ENCODE results near the gene NUCKS1.

GRCh38 chr1:205693421-205693991, 56.5 kb downstream of the NUCKS1 start:
- TF ChIP-seq, protein P1, sequence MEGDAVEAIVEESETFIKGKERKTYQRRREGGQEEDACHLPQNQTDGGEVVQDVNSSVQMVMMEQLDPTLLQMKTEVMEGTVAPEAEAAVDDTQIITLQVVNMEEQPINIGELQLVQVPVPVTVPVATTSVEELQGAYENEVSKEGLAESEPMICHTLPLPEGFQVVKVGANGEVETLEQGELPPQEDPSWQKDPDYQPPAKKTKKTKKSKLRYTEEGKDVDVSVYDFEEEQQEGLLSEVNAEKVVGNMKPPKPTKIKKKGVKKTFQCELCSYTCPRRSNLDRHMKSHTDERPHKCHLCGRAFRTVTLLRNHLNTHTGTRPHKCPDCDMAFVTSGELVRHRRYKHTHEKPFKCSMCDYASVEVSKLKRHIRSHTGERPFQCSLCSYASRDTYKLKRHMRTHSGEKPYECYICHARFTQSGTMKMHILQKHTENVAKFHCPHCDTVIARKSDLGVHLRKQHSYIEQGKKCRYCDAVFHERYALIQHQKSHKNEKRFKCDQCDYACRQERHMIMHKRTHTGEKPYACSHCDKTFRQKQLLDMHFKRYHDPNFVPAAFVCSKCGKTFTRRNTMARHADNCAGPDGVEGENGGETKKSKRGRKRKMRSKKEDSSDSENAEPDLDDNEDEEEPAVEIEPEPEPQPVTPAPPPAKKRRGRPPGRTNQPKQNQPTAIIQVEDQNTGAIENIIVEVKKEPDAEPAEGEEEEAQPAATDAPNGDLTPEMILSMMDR (conservative IDR thresholded peaks at IDR 0.05 in 1 of 2, IDR thresholded peaks at IDR 0.05 in 1 of 2; ENCODE audit: low read depth in 1 of 2, low read length in 2 of 2) = no peak
- no peak for TF ChIP-seq EZH2 (IDR thresholded peaks at IDR 0.05; ENCODE audit: low read length, missing control alignments)

Measured in fibroblast of lung (primary cell).